SK-N-SH treated with all-trans-retinoic acid at 6 μM for 48 hours (cell line): ENCODE measurements around the gene MMP17.

ENCODE experiments used
- ATAC-seq: fragments of 200-7000 bp; cut with Tn5 transposase; 3 replicates; pipeline ENCODE4 v1.9.1; 2020; ENCODE audit warnings: mild to moderate bottlenecking, moderate library complexity
- BACH2 ChIP-seq: fragments of 250-450 bp; sonication (Bioruptor Pico); IDR thresholded peaks from 2 replicates; pipeline ENCODE4 v1.9.0; 2021; ENCODE audit warnings: mild to moderate bottlenecking, borderline replicate concordance
- CSDC2 ChIP-seq: fragments of 250-450 bp; sonication (Bioruptor Pico); IDR thresholded peaks from 2 replicates; pipeline ENCODE4 v1.5.0; 2020; ENCODE audit warnings: mild to moderate bottlenecking, moderate library complexity
- ESRRG ChIP-seq: fragments of 250-450 bp; sonication (Bioruptor Pico); IDR thresholded peaks from 2 replicates; pipeline ENCODE4 v1.6.1; 2021; ENCODE audit warnings: mild to moderate bottlenecking
- GLIS3 ChIP-seq: fragments of 250-450 bp; sonication (Bioruptor Pico); IDR thresholded peaks from 2 replicates; pipeline ENCODE4 v1.5.0; 2020; ENCODE audit warnings: mild to moderate bottlenecking, moderate library complexity
- RARB ChIP-seq: fragments of 250-450 bp; sonication (Bioruptor Pico); IDR thresholded peaks from 2 replicates; pipeline ENCODE4 v1.8.0; 2021; ENCODE audit warnings: mild to moderate bottlenecking, moderate library complexity
- SNAI2 ChIP-seq: fragments of 250-450 bp; sonication (Bioruptor Pico); IDR thresholded peaks from 2 replicates; pipeline ENCODE4 v1.5.0; 2020; ENCODE audit warnings: mild to moderate bottlenecking, moderate library complexity
- TOX ChIP-seq: fragments of 250-450 bp; sonication (Bioruptor Pico); IDR thresholded peaks from 2 replicates; pipeline ENCODE4 v1.8.0; 2021; ENCODE audit warnings: mild to moderate bottlenecking, moderate library complexity, borderline replicate concordance
- ZC3H10 ChIP-seq: fragments of 250-450 bp; sonication (Bioruptor Pico); IDR thresholded peaks from 2 replicates; pipeline ENCODE4 v1.5.1; 2021; ENCODE audit warnings: mild to moderate bottlenecking, moderate library complexity
- ZFP30 ChIP-seq: fragments of 450-650 bp; formaldehyde crosslinking; IDR thresholded peaks from 2 replicates; pipeline ENCODE4 v1.5.0; 2022; ENCODE audit warnings: mild to moderate bottlenecking, moderate library complexity
- ZNF565 ChIP-seq: fragments of 450-650 bp; formaldehyde crosslinking; conservative IDR thresholded peaks from 2 replicates; pipeline ENCODE4 v1.5.0; 2020; ENCODE audit warnings: low read depth, mild to moderate bottlenecking, moderate library complexity
- ZNF70 ChIP-seq: fragments of 450-650 bp; formaldehyde crosslinking; IDR thresholded peaks from 2 replicates; pipeline ENCODE4 v1.5.0; 2020; ENCODE audit warnings: mild to moderate bottlenecking, moderate library complexity
- ZNF8 ChIP-seq: fragments of 450-650 bp; formaldehyde crosslinking; IDR thresholded peaks from 2 replicates; pipeline ENCODE4 v1.5.0; 2020; ENCODE audit warnings: mild to moderate bottlenecking, moderate library complexity
- TF ChIP-seq, protein P1 (sequence below): fragments of 250-450 bp; sonication (Bioruptor Pico); IDR thresholded peaks from 2 replicates; pipeline ENCODE4 v1.5.1; 2020; ENCODE audit warnings: low read depth, mild to moderate bottlenecking, moderate library complexity
- TF ChIP-seq, protein P2 (sequence below): fragments of 250-450 bp; sonication (Bioruptor Pico); IDR thresholded peaks from 2 replicates; pipeline ENCODE4 v1.8.0; 2020; ENCODE audit warnings: mild to moderate bottlenecking, moderate library complexity, borderline replicate concordance
- TF ChIP-seq, protein P3 (sequence below): fragments of 250-450 bp; sonication (Bioruptor Pico); IDR thresholded peaks from 2 replicates; pipeline ENCODE4 v1.8.0; 2021; ENCODE audit warnings: low read depth, mild to moderate bottlenecking, moderate library complexity, borderline replicate concordance
- TF ChIP-seq, protein P4 (sequence below): fragments of 250-450 bp; sonication (Bioruptor Pico); IDR thresholded peaks from 2 replicates; pipeline ENCODE4 v1.5.0; 2020; ENCODE audit warnings: mild to moderate bottlenecking, moderate library complexity
- TF ChIP-seq, protein P5 (sequence below): fragments of 250-450 bp; sonication (Bioruptor Pico); IDR thresholded peaks from 2 replicates; pipeline ENCODE4 v1.5.1; 2021; ENCODE audit warnings: mild to moderate bottlenecking, moderate library complexity

Gene MMP17

DNA sequence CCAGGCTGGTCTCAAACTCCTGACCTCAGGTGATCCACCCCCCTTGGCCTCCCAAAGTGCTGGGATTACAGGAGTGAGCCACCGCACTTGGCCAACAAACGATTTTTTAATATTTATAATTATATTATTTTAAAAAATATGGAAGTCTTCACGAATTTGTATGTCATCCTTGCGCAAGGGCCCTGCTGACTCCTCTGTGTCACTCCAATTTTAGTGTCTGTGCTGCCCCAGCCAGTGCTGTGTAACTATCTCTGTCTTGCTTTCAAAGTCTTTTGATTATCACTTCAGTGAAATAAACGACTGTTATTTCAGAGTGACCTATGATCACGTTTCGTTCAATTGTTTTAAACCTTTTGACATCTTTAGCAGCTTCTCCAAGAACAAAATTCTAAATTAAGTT, 13.1 kb upstream of the MMP17 start:
- no peak for ATAC-seq
- TF ChIP-seq, protein P1, sequence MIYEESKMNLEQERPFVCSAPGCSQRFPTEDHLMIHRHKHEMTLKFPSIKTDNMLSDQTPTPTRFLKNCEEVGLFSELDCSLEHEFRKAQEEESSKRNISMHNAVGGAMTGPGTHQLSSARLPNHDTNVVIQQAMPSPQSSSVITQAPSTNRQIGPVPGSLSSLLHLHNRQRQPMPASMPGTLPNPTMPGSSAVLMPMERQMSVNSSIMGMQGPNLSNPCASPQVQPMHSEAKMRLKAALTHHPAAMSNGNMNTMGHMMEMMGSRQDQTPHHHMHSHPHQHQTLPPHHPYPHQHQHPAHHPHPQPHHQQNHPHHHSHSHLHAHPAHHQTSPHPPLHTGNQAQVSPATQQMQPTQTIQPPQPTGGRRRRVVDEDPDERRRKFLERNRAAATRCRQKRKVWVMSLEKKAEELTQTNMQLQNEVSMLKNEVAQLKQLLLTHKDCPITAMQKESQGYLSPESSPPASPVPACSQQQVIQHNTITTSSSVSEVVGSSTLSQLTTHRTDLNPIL (CRISPR knock-in tag), result no peak
- TF ChIP-seq RARB (CRISPR knock-in tag) (no peak), BACH2 (no peak), ZNF8 (CRISPR knock-in tag) (no peak), ZC3H10 (CRISPR knock-in tag) (no peak), ZNF70 (CRISPR knock-in tag) (no peak), TOX (CRISPR knock-in tag) (no peak)
- TF ChIP-seq, all 23 proteins: peak for 0

DNA sequence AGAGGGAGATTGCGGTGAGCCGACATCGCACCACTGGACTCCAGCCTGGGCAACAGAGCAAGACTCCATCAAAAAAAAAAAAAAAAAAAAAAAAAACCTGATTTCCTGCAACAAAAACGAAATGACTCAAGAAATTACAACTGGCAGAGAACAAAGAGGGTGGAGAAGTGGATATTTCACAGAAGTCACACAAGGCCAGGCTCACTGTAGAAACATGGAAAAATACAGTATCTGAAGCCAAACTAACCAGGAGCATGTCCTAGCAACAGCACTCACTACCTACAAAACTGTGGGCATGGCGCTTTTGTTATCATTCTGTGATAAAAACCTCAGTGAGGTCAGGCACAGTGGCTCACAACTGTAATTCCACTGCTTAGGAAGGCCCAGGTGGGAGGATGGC, 11.7 kb upstream of the MMP17 start:
- no peak for ATAC-seq
- TF ChIP-seq TOX (CRISPR knock-in tag), result no peak
- no peak for TF ChIP-seq BACH2
- TF ChIP-seq, protein P2, sequence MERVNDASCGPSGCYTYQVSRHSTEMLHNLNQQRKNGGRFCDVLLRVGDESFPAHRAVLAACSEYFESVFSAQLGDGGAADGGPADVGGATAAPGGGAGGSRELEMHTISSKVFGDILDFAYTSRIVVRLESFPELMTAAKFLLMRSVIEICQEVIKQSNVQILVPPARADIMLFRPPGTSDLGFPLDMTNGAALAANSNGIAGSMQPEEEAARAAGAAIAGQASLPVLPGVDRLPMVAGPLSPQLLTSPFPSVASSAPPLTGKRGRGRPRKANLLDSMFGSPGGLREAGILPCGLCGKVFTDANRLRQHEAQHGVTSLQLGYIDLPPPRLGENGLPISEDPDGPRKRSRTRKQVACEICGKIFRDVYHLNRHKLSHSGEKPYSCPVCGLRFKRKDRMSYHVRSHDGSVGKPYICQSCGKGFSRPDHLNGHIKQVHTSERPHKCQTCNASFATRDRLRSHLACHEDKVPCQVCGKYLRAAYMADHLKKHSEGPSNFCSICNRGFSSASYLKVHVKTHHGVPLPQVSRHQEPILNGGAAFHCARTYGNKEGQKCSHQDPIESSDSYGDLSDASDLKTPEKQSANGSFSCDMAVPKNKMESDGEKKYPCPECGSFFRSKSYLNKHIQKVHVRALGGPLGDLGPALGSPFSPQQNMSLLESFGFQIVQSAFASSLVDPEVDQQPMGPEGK (CRISPR knock-in tag), result no peak
- TF ChIP-seq ZC3H10 (CRISPR knock-in tag), result no peak
- TF ChIP-seq, protein P1 (CRISPR knock-in tag), result no peak
- TF ChIP-seq SNAI2 (CRISPR knock-in tag), result no peak
- no peak for TF ChIP-seq RARB (CRISPR knock-in tag)
- TF ChIP-seq, protein P3, sequence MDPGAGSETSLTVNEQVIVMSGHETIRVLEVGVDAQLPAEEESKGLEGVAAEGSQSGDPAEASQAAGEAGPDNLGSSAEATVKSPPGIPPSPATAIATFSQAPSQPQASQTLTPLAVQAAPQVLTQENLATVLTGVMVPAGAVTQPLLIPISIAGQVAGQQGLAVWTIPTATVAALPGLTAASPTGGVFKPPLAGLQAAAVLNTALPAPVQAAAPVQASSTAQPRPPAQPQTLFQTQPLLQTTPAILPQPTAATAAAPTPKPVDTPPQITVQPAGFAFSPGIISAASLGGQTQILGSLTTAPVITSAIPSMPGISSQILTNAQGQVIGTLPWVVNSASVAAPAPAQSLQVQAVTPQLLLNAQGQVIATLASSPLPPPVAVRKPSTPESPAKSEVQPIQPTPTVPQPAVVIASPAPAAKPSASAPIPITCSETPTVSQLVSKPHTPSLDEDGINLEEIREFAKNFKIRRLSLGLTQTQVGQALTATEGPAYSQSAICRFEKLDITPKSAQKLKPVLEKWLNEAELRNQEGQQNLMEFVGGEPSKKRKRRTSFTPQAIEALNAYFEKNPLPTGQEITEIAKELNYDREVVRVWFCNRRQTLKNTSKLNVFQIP (CRISPR knock-in tag), result no peak
- TF ChIP-seq ESRRG (CRISPR knock-in tag), result no peak
- no peak for TF ChIP-seq ZFP30
- TF ChIP-seq, protein P4, sequence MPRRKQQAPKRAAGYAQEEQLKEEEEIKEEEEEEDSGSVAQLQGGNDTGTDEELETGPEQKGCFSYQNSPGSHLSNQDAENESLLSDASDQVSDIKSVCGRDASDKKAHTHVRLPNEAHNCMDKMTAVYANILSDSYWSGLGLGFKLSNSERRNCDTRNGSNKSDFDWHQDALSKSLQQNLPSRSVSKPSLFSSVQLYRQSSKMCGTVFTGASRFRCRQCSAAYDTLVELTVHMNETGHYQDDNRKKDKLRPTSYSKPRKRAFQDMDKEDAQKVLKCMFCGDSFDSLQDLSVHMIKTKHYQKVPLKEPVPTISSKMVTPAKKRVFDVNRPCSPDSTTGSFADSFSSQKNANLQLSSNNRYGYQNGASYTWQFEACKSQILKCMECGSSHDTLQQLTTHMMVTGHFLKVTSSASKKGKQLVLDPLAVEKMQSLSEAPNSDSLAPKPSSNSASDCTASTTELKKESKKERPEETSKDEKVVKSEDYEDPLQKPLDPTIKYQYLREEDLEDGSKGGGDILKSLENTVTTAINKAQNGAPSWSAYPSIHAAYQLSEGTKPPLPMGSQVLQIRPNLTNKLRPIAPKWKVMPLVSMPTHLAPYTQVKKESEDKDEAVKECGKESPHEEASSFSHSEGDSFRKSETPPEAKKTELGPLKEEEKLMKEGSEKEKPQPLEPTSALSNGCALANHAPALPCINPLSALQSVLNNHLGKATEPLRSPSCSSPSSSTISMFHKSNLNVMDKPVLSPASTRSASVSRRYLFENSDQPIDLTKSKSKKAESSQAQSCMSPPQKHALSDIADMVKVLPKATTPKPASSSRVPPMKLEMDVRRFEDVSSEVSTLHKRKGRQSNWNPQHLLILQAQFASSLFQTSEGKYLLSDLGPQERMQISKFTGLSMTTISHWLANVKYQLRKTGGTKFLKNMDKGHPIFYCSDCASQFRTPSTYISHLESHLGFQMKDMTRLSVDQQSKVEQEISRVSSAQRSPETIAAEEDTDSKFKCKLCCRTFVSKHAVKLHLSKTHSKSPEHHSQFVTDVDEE (CRISPR knock-in tag), result no peak
- TF ChIP-seq ZNF565 (CRISPR knock-in tag), result no peak

DNA sequence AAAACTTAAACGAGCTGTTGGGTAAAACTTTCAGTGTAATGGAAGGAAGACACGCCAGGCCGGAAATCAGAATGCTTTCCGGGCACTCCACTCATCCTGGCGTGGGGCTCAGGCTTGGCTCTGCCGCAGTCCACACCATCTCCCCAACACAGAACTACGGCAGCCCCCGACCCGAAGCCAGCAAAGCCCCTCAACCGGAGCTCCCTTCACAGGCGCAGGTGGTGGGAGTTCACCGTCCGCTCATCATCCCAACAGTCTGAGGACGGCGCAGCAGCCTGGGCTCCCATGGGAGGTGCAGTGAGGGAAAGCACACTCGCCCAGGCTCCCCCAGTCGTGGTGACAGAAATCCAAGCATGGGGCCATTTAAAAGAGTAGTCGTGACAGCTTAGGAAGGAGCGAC, 11.0 kb upstream of the MMP17 start:
- TF ChIP-seq, protein P5, sequence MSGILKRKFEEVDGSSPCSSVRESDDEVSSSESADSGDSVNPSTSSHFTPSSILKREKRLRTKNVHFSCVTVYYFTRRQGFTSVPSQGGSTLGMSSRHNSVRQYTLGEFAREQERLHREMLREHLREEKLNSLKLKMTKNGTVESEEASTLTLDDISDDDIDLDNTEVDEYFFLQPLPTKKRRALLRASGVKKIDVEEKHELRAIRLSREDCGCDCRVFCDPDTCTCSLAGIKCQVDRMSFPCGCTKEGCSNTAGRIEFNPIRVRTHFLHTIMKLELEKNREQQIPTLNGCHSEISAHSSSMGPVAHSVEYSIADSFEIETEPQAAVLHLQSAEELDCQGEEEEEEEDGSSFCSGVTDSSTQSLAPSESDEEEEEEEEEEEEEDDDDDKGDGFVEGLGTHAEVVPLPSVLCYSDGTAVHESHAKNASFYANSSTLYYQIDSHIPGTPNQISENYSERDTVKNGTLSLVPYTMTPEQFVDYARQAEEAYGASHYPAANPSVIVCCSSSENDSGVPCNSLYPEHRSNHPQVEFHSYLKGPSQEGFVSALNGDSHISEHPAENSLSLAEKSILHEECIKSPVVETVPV (CRISPR knock-in tag), result no peak
- TF ChIP-seq TOX (CRISPR knock-in tag) (no peak), ZFP30 (no peak), GLIS3 (CRISPR knock-in tag) (no peak), ZNF565 (CRISPR knock-in tag) (no peak), ZNF8 (CRISPR knock-in tag) (no peak), CSDC2 (CRISPR knock-in tag) (no peak)
- TF ChIP-seq, protein P2 (CRISPR knock-in tag), result no peak
- TF ChIP-seq, protein P3 (CRISPR knock-in tag), result no peak
- TF ChIP-seq, all 23 proteins: peak for 0
- no peak for ATAC-seq
